Lower leg skin (tissue), 4 donors: ENCODE results near the gene SCD. TPM values are rescaled to one million over a fixed set of nuclear protein-coding genes. Genes with fewer than 3 reads are reported as not detected.
"Not testable (repeated sequence)": the region's sequence is repeated elsewhere in the genome, so short reads cannot be mapped to it uniquely, and the experiment has no call there.

Source experiments
- DNase-seq, 2 donors: peaks; one replicate each; pipeline ENCODE4 v3.0.0-alpha.2; 2019; ENCODE audit warnings: low spot score in 2 of 2
- H3K4me3 ChIP-seq: fragments of 200-600 bp; sonication (generic); 2 replicates; pipeline ENCODE4 v1.5.1; 2017; ENCODE audit warnings: mild to moderate bottlenecking, low read depth; ENCODE audit not compliant: poor library complexity, severe bottlenecking
- CTCF ChIP-seq, 3 donors: fragments of 450-650 bp; IDR thresholded peaks; one replicate each; pipeline ENCODE4 v1.5.1; 2016; ENCODE audit warnings: antibody characterized with exemption in 3 of 3, mild to moderate bottlenecking in 3 of 3, moderate library complexity in 2 of 3
- POLR2A ChIP-seq, 2 donors: fragments of 450-650 bp; IDR thresholded peaks; one replicate each; pipeline ENCODE4 v1.6.1; 2016 to 2017; ENCODE audit warnings: antibody characterized with exemption in 2 of 2, mild to moderate bottlenecking in 1 of 2, moderate library complexity in 1 of 2
- WGBS, 2 donors: methylation state at CpG; one replicate each; pipeline ENCODE4 v1.1.5; 2018; 5-methylcytosine and 5-hydroxymethylcytosine counted together
- intact Hi-C: fragments of 100-400 bp; cut with DNase I; formaldehyde crosslinking; loops from one replicate; pipeline ENCODE4 v1.15.0; 2023; ENCODE audit warnings: low total_unique reads
- total RNA-seq, 4 donors: library from RNA; depleted of rRNA; stranded (reverse); fragments of >200 nt; gene quantifications; one replicate each; pipeline ENCODE4 v1.1.0, GENCODE V29; 2016

The SCD gene
- 10 to 100 TPM; 23.8 to 56.7 (median 32.3) TPM for total RNA-seq

- intact Hi-C loops, result loop anchor here (5.0 kb wide), 1 partner anchor 170 kb away; the partner anchor contains the start of gene SEC31B
- TF ChIP-seq POLR2A (IDR thresholded peaks at IDR 0.05), result no peak
- TF ChIP-seq CTCF (IDR thresholded peaks at IDR 0.05), result no peak
- peak; percentile 74 to 93 for DNase-seq
- peak within 1 kb of the TSS; percentile 50 for H3K4me3 ChIP-seq
- 0% methylated on average over 32 to 73 of the region's 73 CpGs for WGBS, 2 donors
These were observed at the start of gene SCD for GRCh38 chr10:100346765-100347567. TSS of gene SCD (plus strand) at chr10:100347233. CDS start at chr10:100347505, 272 bp downstream.

DNA sequence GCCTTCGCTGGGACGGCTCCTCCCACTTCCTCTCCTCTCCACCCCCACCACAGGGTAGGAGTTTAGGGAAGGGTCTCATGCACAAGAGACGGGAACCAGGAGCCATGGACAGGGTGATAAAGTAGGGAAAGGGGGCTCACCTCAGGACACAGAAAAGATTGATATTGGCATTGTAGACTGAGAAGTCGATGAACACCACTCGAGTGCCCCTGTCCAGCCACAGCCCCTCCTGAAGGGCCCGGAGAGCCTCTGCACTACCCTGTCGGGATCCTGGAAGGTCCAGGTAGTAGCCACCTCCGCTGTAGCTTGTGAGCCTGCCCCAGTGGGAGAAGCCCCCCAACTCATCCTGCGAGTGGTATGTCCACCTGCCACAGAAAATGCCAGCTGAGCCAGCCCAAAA is 49.8 kb upstream of the SCD start:
- no peak for DNase-seq
- WGBS, 2 donors, result 73 to 76% methylated on average over 9 of the region's 9 CpGs
- TF ChIP-seq CTCF (IDR thresholded peaks at IDR 0.05) (no peak), POLR2A (IDR thresholded peaks at IDR 0.05) (no peak)
- no peak overlapping the region for H3K4me3 ChIP-seq
- intact Hi-C loops, result no loop called here

GRCh38 chr10:100301123-100301522 is 45.9 kb upstream of the SCD start:
- H3K4me3 ChIP-seq, intact Hi-C loops, DNase-seq: not testable (repeated sequence)
- WGBS, 2 donors, result 31 to 45% methylated on average over 5 of the region's 5 CpGs

DNA sequence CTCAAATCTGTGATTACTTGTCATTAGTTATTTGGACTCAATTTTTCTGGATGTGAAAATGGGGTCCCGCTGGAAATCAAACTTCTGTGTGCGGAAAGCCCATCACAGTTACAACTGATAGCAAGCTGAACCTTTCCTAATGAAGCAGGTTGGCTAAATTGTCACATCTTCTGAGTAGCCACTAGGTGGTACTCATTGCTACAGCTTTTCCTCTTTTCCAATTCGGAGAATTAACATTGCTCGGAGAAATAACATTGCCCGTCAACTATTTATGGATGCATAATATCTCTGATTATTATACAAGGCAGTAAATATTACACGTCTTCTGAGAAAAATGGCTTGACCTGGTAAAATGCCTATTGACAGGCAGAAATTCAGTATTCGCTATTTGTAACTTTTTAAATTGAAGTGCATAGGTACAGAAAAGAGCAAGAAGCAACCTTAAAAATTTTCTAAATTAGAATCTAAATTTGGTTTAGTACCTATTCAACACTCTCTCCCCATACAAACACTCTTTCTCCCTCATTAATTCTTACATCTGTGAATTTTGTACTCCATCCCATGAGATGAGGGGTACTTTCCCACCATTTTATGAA is 43.2 kb upstream of the SCD start:
- 27 to 29% methylated on average over 7 of the region's 7 CpGs for WGBS, 2 donors
- DNase-seq, result no peak
- TF ChIP-seq CTCF (IDR thresholded peaks at IDR 0.05) (no peak), POLR2A (IDR thresholded peaks at IDR 0.05) (no peak)
- H3K4me3 ChIP-seq, result no peak overlapping the region
- intact Hi-C loops, result no loop called here

DNA sequence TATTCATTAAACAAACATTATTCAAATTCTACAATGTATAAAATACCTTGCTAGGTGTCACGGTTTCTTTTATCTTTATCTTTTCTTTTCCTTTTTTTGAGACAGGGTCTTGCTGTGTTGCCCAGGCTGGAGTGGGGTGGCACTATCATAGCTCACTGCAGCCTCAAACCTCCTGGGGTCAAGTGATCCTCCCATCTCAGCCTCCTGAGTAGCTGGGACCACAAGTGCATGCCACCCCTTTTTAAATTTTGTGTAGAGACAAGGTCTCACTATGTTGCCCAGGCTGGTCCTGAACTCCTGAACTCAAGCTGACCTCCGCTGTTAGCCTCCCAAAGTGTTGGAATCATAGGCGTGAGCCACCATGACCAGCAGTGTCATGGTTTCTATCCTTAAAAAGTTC is 42.6 kb upstream of the SCD start:
- DNase-seq, result no peak
- TF ChIP-seq CTCF (IDR thresholded peaks at IDR 0.05) (no peak), POLR2A (IDR thresholded peaks at IDR 0.05) (no peak)
- no peak overlapping the region for H3K4me3 ChIP-seq
- intact Hi-C loops, result no loop called here
- WGBS, 2 donors, result 77 to 95% methylated on average over 3 of the region's 3 CpGs

DNA sequence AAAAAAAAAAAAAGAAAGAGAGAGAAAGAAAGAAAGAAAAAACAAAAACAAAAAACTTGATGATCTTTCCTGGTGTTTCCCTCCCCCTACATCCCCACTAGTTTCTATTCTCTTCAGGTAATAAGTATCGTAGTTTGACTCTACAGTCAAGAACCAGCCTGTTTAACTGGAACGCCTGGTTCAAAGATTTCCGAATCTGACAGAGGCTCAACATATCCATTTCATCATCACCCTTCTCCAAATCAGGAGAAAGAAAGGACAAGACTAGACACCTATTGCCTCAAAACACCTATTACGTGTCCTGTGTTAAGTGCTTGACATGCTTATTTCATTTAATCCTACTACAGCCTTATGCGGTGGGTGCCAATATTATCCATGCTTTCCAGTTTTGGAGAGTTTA is 40.2 kb upstream of the SCD start:
- DNase-seq, result no peak
- 66 to 68% methylated on average over 5 of the region's 5 CpGs for WGBS, 2 donors

More for the DNA sequence above, 40.2 kb upstream of the SCD start:
- intact Hi-C loops, result no loop called here
- TF ChIP-seq POLR2A (IDR thresholded peaks at IDR 0.05), result no peak
- no peak for TF ChIP-seq CTCF (IDR thresholded peaks at IDR 0.05)
- no peak overlapping the region for H3K4me3 ChIP-seq
